Limb (tissue), 2 donors: ENCODE measurements around the gene VANGL1.

Experiments
- DNase-seq, 2 donors: peaks; one replicate each; pipeline ENCODE4 v3.0.0-alpha.2; 2016; ENCODE audit errors: extremely low spot score in 2 of 2

Gene VANGL1

GRCh38 chr1:115643666-115644065 is 1.9 kb downstream of the VANGL1 start:
- DNase-seq: no peak

GRCh38 chr1:115644109-115644508 is 2.3 kb downstream of the VANGL1 start:
- DNase-seq: no peak

GRCh38 chr1:115647047-115647446 is 5.3 kb downstream of the VANGL1 start:
- no peak for DNase-seq

- no peak for DNase-seq
Observed at GRCh38 chr1:115647507-115647906, 5.7 kb downstream of the VANGL1 start.

GRCh38 chr1:115647919-115648650 is 6.3 kb downstream of the VANGL1 start:
- DNase-seq: no peak

- DNase-seq: no peak
Observed at GRCh38 chr1:115648717-115649691, 7.2 kb downstream of the VANGL1 start.

- no peak for DNase-seq
Observed at GRCh38 chr1:115649964-115650363, 8.2 kb downstream of the VANGL1 start.

- DNase-seq: no peak
Observed at GRCh38 chr1:115650961-115651360, 9.2 kb downstream of the VANGL1 start.

- DNase-seq: no peak
Observed at GRCh38 chr1:115651391-115651790, 9.6 kb downstream of the VANGL1 start.

GRCh38 chr1:115652236-115652788 is 10.5 kb downstream of the VANGL1 start:
- DNase-seq: no peak

GRCh38 chr1:115654125-115654524 is 12.4 kb downstream of the VANGL1 start:
- DNase-seq: no peak

- no peak for DNase-seq
Observed at GRCh38 chr1:115654663-115655305, 13.0 kb downstream of the VANGL1 start.

GRCh38 chr1:115655306-115655663 is 13.5 kb downstream of the VANGL1 start:
- DNase-seq: no peak

GRCh38 chr1:115655916-115656315 is 14.1 kb downstream of the VANGL1 start:
- no peak for DNase-seq

GRCh38 chr1:115656461-115657077 is 14.8 kb downstream of the VANGL1 start:
- no peak for DNase-seq

- no peak for DNase-seq
Observed at GRCh38 chr1:115658646-115659045, 16.9 kb downstream of the VANGL1 start.

GRCh38 chr1:115660151-115660550 is 18.4 kb downstream of the VANGL1 start:
- DNase-seq: no peak

- DNase-seq: no peak
Observed at GRCh38 chr1:115661157-115661556, 19.4 kb downstream of the VANGL1 start.

- DNase-seq: no peak
Observed at GRCh38 chr1:115665319-115666096, 23.7 kb downstream of the VANGL1 start.

- DNase-seq: no peak
Observed at GRCh38 chr1:115666206-115666605, 24.4 kb downstream of the VANGL1 start.

GRCh38 chr1:115666702-115667101 is 24.9 kb downstream of the VANGL1 start:
- no peak for DNase-seq
